ENCODE measurements around the gene FMN1.
A peak's percentile ranks its signal among the peaks of the same experiment; 100 is the strongest.

FMN1 gene

GRCh38 chr15:33115191-33115861 lies 79.2 kb downstream of the FMN1 start:
- DNase-seq, result no peak

GRCh38 chr15:33114374-33114717 lies 80.2 kb downstream of the FMN1 start:
- DNase-seq, result no peak

GRCh38 chr15:33113666-33114373 lies 80.7 kb downstream of the FMN1 start:
- no peak for DNase-seq

- DNase-seq, result no peak
Observed at GRCh38 chr15:33112541-33113105, 81.9 kb downstream of the FMN1 start.

- no peak for DNase-seq
Observed at GRCh38 chr15:33111041-33111451, 83.5 kb downstream of the FMN1 start.

GRCh38 chr15:33109345-33109744 lies 85.2 kb downstream of the FMN1 start:
- DNase-seq, result no peak

GRCh38 chr15:33108518-33108917 lies 86.0 kb downstream of the FMN1 start:
- no peak for DNase-seq

GRCh38 chr15:33107950-33108349 lies 86.6 kb downstream of the FMN1 start:
- no peak for DNase-seq

GRCh38 chr15:33104212-33104611 lies 90.3 kb downstream of the FMN1 start:
- no peak for DNase-seq

- DNase-seq, result no peak
Observed at GRCh38 chr15:33101036-33101435, 93.5 kb downstream of the FMN1 start.

GRCh38 chr15:33100314-33100713 lies 94.2 kb downstream of the FMN1 start:
- DNase-seq, result no peak

GRCh38 chr15:33099739-33100138 lies 94.8 kb downstream of the FMN1 start:
- no peak for DNase-seq

- no peak for DNase-seq
Observed at GRCh38 chr15:33099213-33099612, 95.3 kb downstream of the FMN1 start.

- DNase-seq, result no peak
Observed at GRCh38 chr15:33098094-33099058, 96.1 kb downstream of the FMN1 start.

- DNase-seq, result no peak
Observed at GRCh38 chr15:33096134-33096533, 98.4 kb downstream of the FMN1 start.

GRCh38 chr15:33095641-33096040 lies 98.9 kb downstream of the FMN1 start:
- DNase-seq, result no peak

- DNase-seq, result no peak
Observed at GRCh38 chr15:33094336-33094735, 100.2 kb downstream of the FMN1 start.

- DNase-seq, result no peak
Observed at GRCh38 chr15:33093222-33093621, 101.3 kb downstream of the FMN1 start.

- DNase-seq, result no peak
Observed at GRCh38 chr15:33091983-33092693, 102.4 kb downstream of the FMN1 start.

GRCh38 chr15:33089878-33090757 lies 104.4 kb downstream of the FMN1 start:
- peak; percentile 62 for DNase-seq

- DNase-seq, result no peak
Observed at GRCh38 chr15:33089165-33089877, 105.2 kb downstream of the FMN1 start.
